Transverse colon (tissue), 4 donors: ENCODE data around the gene TUBB. TPM values are rescaled to one million over a fixed set of nuclear protein-coding genes. Genes with fewer than 3 reads are reported as not detected.

ENCODE experiments used
- DNase-seq: peaks from one replicate; pipeline ENCODE4 v3.0.0-alpha.2; 2019
- H3K27ac ChIP-seq, 4 donors: fragments of 200-600 bp; sonication (generic); 2 replicates each; pipeline ENCODE4 v1.5.1; 2016 to 2018; ENCODE audit warnings: inconsistent platforms in 4 of 4
- H3K27me3 ChIP-seq: fragments of 200-600 bp; sonication (generic); 2 replicates; pipeline ENCODE4 v1.5.1; 2017; ENCODE audit warnings: inconsistent platforms
- H3K36me3 ChIP-seq, 4 donors: fragments of 200-600 bp; sonication (generic); 2 replicates each; pipeline ENCODE4 v1.5.1; 2017 to 2019; ENCODE audit warnings: inconsistent platforms in 4 of 4
- H3K4me1 ChIP-seq, 4 donors: fragments of 200-600 bp; sonication (generic); 2 replicates each; pipeline ENCODE4 v1.5.1; 2017 to 2020; ENCODE audit warnings: inconsistent platforms in 4 of 4
- H3K4me3 ChIP-seq, 4 donors: fragments of 200-600 bp; sonication (generic); 1 replicate in 1 of 4; 2 replicates in 3 of 4; pipeline versions ENCODE4 v1.5.1 to v1.6.1; 2017 to 2019; ENCODE audit warnings: inconsistent platforms in 4 of 4
- H3K9me3 ChIP-seq, 2 donors: fragments of 200-600 bp; sonication (generic); 2 replicates each; pipeline ENCODE4 v1.5.1; 2017 to 2019; ENCODE audit warnings: inconsistent platforms in 2 of 2
- EP300 ChIP-seq: sonication (generic); formaldehyde crosslinking; IDR thresholded peaks from one replicate; pipeline ENCODE4 v1.6.1; 2017; ENCODE audit warnings: antibody characterized with exemption, low read depth
- POLR2A ChIP-seq: fragments of 450-650 bp; IDR thresholded peaks from one replicate; pipeline ENCODE4 v1.6.1; 2016; ENCODE audit warnings: antibody characterized with exemption, mild to moderate bottlenecking, moderate library complexity
- POLR2AphosphoS5 ChIP-seq, 3 donors: sonication (generic); formaldehyde crosslinking; IDR thresholded peaks; one replicate each; pipeline ENCODE4 v1.6.1; 2016; ENCODE audit warnings: antibody characterized with exemption in 3 of 3
- WGBS, 2 donors: methylation state at CpG; one replicate each; pipeline ENCODE4 v1.1.5; 2018; ENCODE audit warnings: low coverage in 1 of 2; 5-methylcytosine and 5-hydroxymethylcytosine counted together
- in situ Hi-C, 4 donors: fragments of 200-750 bp; cut with MboI; loops; one replicate each; pipeline versions ENCODE4 v1.15.0 to v1.15.1; 2017; ENCODE audit warnings: low sequenced_read_pairs in 3 of 4, low pct_ligation_motif_present in 1 of 4, low pct_unique_long_range_greater_than_20kb in 1 of 4
- intact Hi-C: fragments of 100-400 bp; cut with DNase I; formaldehyde crosslinking; loops from one replicate; pipeline ENCODE4 v1.15.1; 2023; ENCODE audit warnings: low total_unique reads
- total RNA-seq, 4 donors: library from RNA; depleted of rRNA; stranded (reverse); fragments of >200 nt; gene quantifications; one replicate each; pipeline ENCODE4 v1.1.0, GENCODE V29; 2016
- TF ChIP-seq, protein P1 (sequence below), 5 experiments: fragments of 200-600 bp in 3 of 5; fragments of 450-650 bp in 2 of 5; sonication (generic) in 3 of 5; IDR thresholded peaks; 1 replicate in 2 of 5; 2 replicates in 3 of 5; pipeline ENCODE4 v1.5.1; 2016 to 2017; ENCODE audit warnings: antibody characterized with exemption in 5 of 5, inconsistent platforms in 3 of 5, mild to moderate bottlenecking in 2 of 5, moderate library complexity in 1 of 5

Gene TUBB
- total RNA-seq, 4 donors from 2014 or later: 77.1 to 128 (median 106) TPM

DNA sequence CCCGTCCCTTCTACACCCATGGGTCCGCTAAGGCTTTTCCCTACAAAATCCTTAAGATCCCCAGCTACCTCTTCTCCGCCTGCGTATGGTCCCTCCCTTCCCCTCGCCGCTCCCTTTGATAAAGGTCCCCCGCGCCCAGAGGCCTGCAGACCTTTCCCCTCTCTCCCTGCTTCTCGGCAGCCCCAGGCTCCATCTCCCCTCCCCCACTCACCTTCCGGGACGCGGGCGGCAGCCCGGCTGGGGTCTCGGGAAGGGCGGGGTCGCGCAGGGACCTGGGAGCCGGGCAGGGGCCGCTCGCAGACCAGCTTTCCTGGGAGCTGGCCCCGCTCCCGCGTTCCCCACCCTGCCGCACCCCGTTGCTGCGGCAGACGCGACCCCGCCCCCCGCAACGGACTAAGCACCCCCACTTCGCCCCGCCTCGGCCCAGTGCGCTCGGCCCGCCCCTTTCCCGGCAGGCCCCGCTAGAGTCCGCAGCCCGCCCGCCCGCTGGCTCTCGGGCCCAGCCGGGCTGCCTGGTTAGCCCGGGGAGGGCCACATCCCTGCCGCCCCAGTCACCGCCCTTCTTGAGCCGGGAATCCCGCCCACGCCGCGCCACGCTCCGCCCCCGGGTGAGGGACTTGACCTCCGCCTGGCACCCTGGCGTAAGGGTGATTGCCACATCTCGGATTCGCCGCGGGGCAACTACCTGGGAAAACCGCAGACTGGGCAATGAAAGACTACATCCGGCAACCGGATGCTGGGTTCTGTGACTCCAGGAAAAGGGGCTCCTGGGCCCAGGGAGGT, 22.4 kb downstream of the TUBB start, which contains the start of gene FLOT1:
TSS of gene FLOT1 (minus strand) at position 372 of the 783 bp plus-strand sequence. CDS start 498 bp downstream, outside the sequence.
- H3K9me3 ChIP-seq: no peaks in the 10 kb centered on the region
- TF ChIP-seq POLR2AphosphoS5 (IDR thresholded peaks at IDR 0.05): peak; percentile 93 to 96 (median 95)
- TF ChIP-seq EP300: peak; percentile 1
- TF ChIP-seq, protein P1, sequence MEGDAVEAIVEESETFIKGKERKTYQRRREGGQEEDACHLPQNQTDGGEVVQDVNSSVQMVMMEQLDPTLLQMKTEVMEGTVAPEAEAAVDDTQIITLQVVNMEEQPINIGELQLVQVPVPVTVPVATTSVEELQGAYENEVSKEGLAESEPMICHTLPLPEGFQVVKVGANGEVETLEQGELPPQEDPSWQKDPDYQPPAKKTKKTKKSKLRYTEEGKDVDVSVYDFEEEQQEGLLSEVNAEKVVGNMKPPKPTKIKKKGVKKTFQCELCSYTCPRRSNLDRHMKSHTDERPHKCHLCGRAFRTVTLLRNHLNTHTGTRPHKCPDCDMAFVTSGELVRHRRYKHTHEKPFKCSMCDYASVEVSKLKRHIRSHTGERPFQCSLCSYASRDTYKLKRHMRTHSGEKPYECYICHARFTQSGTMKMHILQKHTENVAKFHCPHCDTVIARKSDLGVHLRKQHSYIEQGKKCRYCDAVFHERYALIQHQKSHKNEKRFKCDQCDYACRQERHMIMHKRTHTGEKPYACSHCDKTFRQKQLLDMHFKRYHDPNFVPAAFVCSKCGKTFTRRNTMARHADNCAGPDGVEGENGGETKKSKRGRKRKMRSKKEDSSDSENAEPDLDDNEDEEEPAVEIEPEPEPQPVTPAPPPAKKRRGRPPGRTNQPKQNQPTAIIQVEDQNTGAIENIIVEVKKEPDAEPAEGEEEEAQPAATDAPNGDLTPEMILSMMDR (IDR thresholded peaks at IDR 0.05): no peak
- peak; percentile 88 for TF ChIP-seq POLR2A
- peak within 1 kb of the TSS; percentile 96 to 98 (median 98) for H3K27ac ChIP-seq
- peak within 1 kb of the TSS; percentile 75 to 87 (median 78) for H3K4me3 ChIP-seq
- intact Hi-C loops (loop anchor here (5.0 kb wide), 2 partner anchors 85 to 135 kb away; no protein-coding TSS in a partner anchor), in situ Hi-C loops (loop anchor here in 2 of 4 donors (10.0 to 25.0 kb wide), 2 partner anchors 82 to 145 kb away; partner anchors contain the start of gene DDR1 (in 2 of the 2))
- peaks cover 26 to 64% (median 37%) of the 10 kb centered on the region in 4 donors for H3K4me1 ChIP-seq
- DNase-seq: peak; percentile 99
- peaks cover 0 to 17% (median 7%) of the 10 kb centered on the region in 4 donors for H3K36me3 ChIP-seq
- no peaks in the 10 kb centered on the region for H3K27me3 ChIP-seq
- 0 to 1% methylated on average over 7 to 45 of the region's 66 CpGs for WGBS, 2 donors

DNA sequence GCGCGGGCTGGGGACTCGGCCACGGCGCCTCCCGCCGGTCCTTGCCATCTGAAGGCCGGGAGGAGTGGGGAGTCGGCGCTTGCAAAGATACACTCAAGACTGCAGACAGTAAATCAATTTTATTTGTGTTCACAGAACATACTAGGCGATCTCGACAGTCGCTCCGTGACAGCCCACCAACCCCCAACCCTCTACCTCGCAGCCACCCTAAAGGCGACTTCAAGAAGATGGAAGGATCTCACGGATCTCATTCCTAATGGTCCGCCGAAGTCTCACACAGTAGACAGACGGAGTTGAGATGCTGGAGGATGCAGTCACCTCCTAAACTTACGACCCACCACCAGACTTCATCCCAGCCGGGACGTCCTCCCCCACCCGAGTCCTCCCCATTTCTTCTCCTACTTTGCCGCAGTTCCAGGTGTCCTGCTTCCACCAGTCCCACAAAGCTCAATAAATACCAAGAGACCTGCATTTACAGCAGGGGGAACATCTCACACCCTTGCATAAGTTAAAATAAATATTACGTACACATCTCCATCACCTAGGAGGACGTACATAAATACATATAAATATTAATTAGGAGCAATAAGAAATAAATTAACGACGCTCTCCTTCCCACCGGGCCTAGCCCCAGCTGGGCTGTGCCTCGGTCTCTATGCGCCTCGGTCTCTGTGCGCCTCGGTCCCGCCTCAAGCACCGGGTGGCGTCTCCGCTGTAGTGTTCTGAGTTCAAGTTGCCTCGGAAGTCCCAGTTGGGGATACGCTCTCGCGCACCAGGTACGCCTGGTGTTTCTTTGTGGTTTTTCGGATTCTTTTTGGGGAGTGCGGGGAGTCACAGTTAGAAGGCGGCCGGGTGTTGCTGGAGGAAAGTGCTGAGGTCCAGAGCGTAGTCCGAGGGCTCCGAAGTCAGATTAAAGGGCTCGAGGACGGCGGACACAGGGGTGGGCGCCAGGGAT, 23.2 kb downstream of the TUBB start:
- Histone ChIP-seq H3K27ac (peak overlapping the region; percentile 96 to 98 (median 98)), H3K9me3 (no peaks in the 10 kb centered on the region), H3K27me3 (no peaks in the 10 kb centered on the region), H3K4me1 (peaks cover 24 to 62% (median 38%) of the 10 kb centered on the region in 4 donors), H3K36me3 (peaks cover 0 to 17% (median 7%) of the 10 kb centered on the region in 4 donors), H3K4me3 (peak overlapping the region; percentile 54 to 87 (median 78))
- intact Hi-C loops: loop anchor here (5.0 kb wide), 2 partner anchors 84 to 134 kb away; no protein-coding TSS in a partner anchor
- in situ Hi-C loops: loop anchor here in 2 of 4 donors (10.0 to 25.0 kb wide), 2 partner anchors 81 to 144 kb away; partner anchors contain the start of gene DDR1 (in 2 of the 2)
- WGBS, 2 donors: 1% methylated on average over 25 to 52 of the region's 55 CpGs
- DNase-seq: peak; percentile 47
- TF ChIP-seq POLR2AphosphoS5 (IDR thresholded peaks at IDR 0.05) (no peak), EP300 (no peak), POLR2A (no peak)
- TF ChIP-seq, protein P1 (IDR thresholded peaks at IDR 0.05): no peak

DNA sequence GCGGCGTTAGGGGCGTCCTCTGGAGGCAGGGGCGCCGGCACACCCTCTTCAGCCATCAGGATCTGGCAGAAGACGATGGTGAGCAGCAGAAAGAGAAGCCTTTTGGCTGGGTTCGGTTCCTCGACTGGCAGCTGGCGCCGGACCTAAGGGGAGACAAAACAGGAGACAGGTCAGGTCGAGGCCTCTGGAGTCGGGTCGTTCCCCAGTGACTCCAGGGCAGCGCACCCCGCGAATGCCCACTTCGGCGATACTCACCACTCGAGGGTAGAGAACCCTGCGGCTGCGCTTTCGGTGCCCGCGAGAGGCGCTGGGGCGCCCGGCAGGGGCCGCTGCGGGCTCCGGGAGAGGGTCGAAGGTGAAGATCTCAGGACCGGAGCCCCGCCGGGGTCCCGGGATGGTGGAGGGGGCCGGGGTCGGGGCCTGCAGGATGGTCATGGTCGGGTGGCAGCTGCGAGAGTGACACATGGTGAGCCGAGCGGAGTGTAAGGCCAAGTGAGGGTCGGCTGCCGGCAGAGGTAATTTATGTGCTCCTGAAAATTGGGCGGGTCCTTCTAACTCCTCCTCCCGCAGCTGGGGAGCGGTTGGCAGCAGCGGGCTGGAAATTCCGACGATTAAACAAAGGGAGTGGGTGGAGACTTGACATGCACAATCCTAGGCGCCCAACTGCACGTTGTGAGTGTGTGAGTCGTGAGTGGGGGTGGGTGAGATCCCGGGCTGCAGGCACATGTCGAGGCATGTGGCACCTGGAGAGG, 24.1 kb downstream of the TUBB start, which contains the start of gene IER3:
TSS of gene IER3 (minus strand) at position 494 of the 752 bp plus-strand sequence. CDS start at position 465, 29 bp downstream.
- H3K27ac ChIP-seq: peak within 1 kb of the TSS; percentile 96 to 98 (median 98)
- DNase-seq: peak; percentile 93
- in situ Hi-C loops: loop anchor here in 2 of 4 donors (10.0 to 25.0 kb wide), 2 partner anchors 81 to 143 kb away; partner anchors contain the start of gene DDR1 (in 2 of the 2)
- peaks cover 22 to 62% (median 45%) of the 10 kb centered on the region in 4 donors for H3K4me1 ChIP-seq
- H3K27me3 ChIP-seq: no peaks in the 10 kb centered on the region
- peak; percentile 96 to 99 (median 98) for TF ChIP-seq POLR2AphosphoS5 (IDR thresholded peaks at IDR 0.05)
- TF ChIP-seq POLR2A: peak; percentile 99
- TF ChIP-seq EP300: no peak
- TF ChIP-seq, protein P1 (IDR thresholded peaks at IDR 0.05): peak; percentile 59 to 83 (median 71)
- no peaks in the 10 kb centered on the region for H3K9me3 ChIP-seq
- peaks cover 0 to 12% (median 4%) of the 10 kb centered on the region in 4 donors for H3K36me3 ChIP-seq
- H3K4me3 ChIP-seq: peak within 1 kb of the TSS; percentile 54 to 87 (median 78)
- WGBS, 2 donors: 0 to 2% methylated on average over 4 to 46 of the region's 54 CpGs
- intact Hi-C loops: loop anchor here (5.0 kb wide), 2 partner anchors 83 to 133 kb away; no protein-coding TSS in a partner anchor
